ENCODE results near the gene DISP3. TPM values are rescaled to one million over a fixed set of nuclear protein-coding genes. Genes with fewer than 3 reads are reported as not detected.

The DISP3 gene
- total and polyA plus RNA-seq, 2 of the 13 experiments (the other 11 are each of a cell fraction or from before 2014, with no cell fraction given): 0.08 to 0.13 TPM

GRCh38 chr1:11478571-11479374 is at the start of gene DISP3 (continued):
- TF ChIP-seq ZNF343 (CRISPR knock-in tag; IDR thresholded peaks at IDR 0.05) (0 out of 2 replicates have a peak, but pooled peaks have one; percentile 58), ZNF605 (CRISPR knock-in tag; IDR thresholded peaks at IDR 0.05) (no peak), ZFP41 (CRISPR knock-in tag; IDR thresholded peaks at IDR 0.05; ENCODE audit: borderline replicate concordance) (no peak), EED (CRISPR knock-in tag; IDR thresholded peaks at IDR 0.05) (no peak), ZNF160 (CRISPR knock-in tag; IDR thresholded peaks at IDR 0.05) (0 out of 2 replicates have a peak, but pooled peaks have one; percentile 40), ZNF589 (CRISPR knock-in tag; conservative IDR thresholded peaks at IDR 0.05) (no peak), ZNF441 (CRISPR knock-in tag; IDR thresholded peaks at IDR 0.05; ENCODE audit: borderline replicate concordance) (no peak), AHR (CRISPR knock-in tag; IDR thresholded peaks at IDR 0.05) (no peak), ZNF558 (CRISPR knock-in tag; IDR thresholded peaks at IDR 0.05; ENCODE audit: borderline replicate concordance) (no peak), SRF (IDR thresholded peaks at IDR 0.05; ENCODE audit: low read depth, low read length) (no peak), ELF3 (CRISPR knock-in tag; IDR thresholded peaks at IDR 0.05) (no peak), MZF1 (CRISPR knock-in tag; IDR thresholded peaks at IDR 0.05; ENCODE audit: borderline replicate concordance) (no peak), ZNF629 (CRISPR knock-in tag; conservative IDR thresholded peaks at IDR 0.05) (no peak), ZKSCAN5 (CRISPR knock-in tag; IDR thresholded peaks at IDR 0.05) (no peak), HNF4G (IDR thresholded peaks at IDR 0.05; ENCODE audit: borderline replicate concordance, low read depth, low read length) (no peak), HNF4G (CRISPR knock-in tag; IDR thresholded peaks at IDR 0.05; ENCODE audit: borderline replicate concordance, low read depth) (no peak), ZBTB38 (CRISPR knock-in tag; IDR thresholded peaks at IDR 0.05) (peak; percentile 58; the same call in 1 of the 2 replicates), ZNF580 (CRISPR knock-in tag; IDR thresholded peaks at IDR 0.05; ENCODE audit: borderline replicate concordance, low read depth) (no peak), SETDB1 (CRISPR knock-in tag; IDR thresholded peaks at IDR 0.05; ENCODE audit: borderline replicate concordance) (no peak), TBP (CRISPR knock-in tag; IDR thresholded peaks at IDR 0.05) (no peak), SMAD9 (CRISPR knock-in tag; IDR thresholded peaks at IDR 0.05) (no peak), ZNF124 (CRISPR knock-in tag; IDR thresholded peaks at IDR 0.05) (no peak), ZFP82 (CRISPR knock-in tag; IDR thresholded peaks at IDR 0.05; ENCODE audit: borderline replicate concordance) (no peak)
- TF ChIP-seq, protein P1, sequence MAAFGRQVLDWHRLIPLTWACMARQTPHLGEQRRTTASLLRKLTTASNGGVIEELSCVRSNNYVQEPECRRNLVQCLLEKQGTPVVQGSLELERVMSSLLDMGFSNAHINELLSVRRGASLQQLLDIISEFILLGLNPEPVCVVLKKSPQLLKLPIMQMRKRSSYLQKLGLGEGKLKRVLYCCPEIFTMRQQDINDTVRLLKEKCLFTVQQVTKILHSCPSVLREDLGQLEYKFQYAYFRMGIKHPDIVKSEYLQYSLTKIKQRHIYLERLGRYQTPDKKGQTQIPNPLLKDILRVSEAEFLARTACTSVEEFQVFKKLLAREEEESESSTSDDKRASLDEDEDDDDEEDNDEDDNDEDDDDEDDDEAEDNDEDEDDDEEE (CRISPR knock-in tag; IDR thresholded peaks at IDR 0.05): no peak
- TF ChIP-seq, protein P2, sequence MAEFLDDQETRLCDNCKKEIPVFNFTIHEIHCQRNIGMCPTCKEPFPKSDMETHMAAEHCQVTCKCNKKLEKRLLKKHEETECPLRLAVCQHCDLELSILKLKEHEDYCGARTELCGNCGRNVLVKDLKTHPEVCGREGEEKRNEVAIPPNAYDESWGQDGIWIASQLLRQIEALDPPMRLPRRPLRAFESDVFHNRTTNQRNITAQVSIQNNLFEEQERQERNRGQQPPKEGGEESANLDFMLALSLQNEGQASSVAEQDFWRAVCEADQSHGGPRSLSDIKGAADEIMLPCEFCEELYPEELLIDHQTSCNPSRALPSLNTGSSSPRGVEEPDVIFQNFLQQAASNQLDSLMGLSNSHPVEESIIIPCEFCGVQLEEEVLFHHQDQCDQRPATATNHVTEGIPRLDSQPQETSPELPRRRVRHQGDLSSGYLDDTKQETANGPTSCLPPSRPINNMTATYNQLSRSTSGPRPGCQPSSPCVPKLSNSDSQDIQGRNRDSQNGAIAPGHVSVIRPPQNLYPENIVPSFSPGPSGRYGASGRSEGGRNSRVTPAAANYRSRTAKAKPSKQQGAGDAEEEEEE (CRISPR knock-in tag; IDR thresholded peaks at IDR 0.05; ENCODE audit: borderline replicate concordance): no peak
- TF ChIP-seq, protein P3, sequence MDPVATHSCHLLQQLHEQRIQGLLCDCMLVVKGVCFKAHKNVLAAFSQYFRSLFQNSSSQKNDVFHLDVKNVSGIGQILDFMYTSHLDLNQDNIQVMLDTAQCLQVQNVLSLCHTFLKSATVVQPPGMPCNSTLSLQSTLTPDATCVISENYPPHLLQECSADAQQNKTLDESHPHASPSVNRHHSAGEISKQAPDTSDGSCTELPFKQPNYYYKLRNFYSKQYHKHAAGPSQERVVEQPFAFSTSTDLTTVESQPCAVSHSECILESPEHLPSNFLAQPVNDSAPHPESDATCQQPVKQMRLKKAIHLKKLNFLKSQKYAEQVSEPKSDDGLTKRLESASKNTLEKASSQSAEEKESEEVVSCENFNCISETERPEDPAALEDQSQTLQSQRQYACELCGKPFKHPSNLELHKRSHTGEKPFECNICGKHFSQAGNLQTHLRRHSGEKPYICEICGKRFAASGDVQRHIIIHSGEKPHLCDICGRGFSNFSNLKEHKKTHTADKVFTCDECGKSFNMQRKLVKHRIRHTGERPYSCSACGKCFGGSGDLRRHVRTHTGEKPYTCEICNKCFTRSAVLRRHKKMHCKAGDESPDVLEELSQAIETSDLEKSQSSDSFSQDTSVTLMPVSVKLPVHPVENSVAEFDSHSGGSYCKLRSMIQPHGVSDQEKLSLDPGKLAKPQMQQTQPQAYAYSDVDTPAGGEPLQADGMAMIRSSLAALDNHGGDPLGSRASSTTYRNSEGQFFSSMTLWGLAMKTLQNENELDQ (CRISPR knock-in tag; IDR thresholded peaks at IDR 0.05; ENCODE audit: borderline replicate concordance): no peak

All from HepG2 (cell line).